Ishikawa (cell line): ENCODE measurements around the gene DAB2IP.

ENCODE experiments used
- RAD21 ChIP-seq: IDR thresholded peaks from 2 replicates; pipeline ENCODE4 v1.6.1; 2012; ENCODE audit warnings: low read depth
- TF ChIP-seq, protein P1 (sequence below): IDR thresholded peaks from 2 replicates; pipeline ENCODE4 v1.6.1; 2012

DNA sequence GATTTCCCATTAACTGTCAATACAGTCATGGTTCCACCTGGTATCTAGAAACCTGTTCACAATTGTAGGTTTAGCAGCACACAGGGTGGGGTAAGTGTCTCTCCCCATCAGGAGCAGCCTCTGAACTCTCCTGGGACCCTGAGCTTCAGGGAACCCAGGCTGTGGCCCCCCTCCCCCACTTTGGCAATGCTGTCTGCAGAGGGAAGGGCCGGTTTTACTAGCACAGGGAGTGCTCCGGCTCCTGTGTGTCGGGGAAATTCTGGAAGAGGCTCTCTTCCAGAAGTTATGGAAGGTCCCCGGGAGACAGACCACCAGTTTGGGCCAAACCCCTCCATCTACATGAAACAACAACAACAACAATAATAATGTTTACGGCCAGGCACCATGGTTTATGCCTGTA, 9.9 kb downstream of the DAB2IP start:
- no peak for TF ChIP-seq RAD21
- TF ChIP-seq, protein P1, sequence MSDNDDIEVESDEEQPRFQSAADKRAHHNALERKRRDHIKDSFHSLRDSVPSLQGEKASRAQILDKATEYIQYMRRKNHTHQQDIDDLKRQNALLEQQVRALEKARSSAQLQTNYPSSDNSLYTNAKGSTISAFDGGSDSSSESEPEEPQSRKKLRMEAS, result no peak
